ENCODE results near the gene MAPKAPK2. TPM values are rescaled to one million over a fixed set of nuclear protein-coding genes. Genes with fewer than 3 reads are reported as not detected.

MAPKAPK2 gene
- total RNA-seq, 6 donors from 2014 or later: 64.8 to 135 (median 84.3) TPM

DNA sequence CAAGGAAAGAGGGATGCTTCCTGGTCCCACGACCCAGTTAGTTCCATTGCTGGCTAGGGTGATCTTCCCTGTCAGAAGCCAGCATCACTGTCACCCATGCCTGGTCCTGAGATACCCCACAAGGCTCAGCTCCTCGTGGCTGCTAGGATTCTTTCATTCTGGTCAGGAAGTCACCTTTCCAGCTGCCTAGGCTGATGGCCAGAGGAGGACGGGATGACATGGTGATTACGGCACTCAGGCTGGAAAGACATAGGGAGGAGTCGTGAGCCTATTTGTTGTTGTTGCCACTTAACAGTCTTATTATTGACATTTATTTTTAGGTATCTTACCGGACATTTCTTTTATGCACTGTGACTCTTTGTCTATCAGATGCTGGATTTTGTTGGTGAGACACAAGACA lies 20.0 kb upstream of the MAPKAPK2 start:
- Histone ChIP-seq H3K4me3 (no peak overlapping the region), H3K27me3 (no peaks in the 10 kb centered on the region), H3K4me1 (peaks cover 10 to 21% (median 16%) of the 10 kb centered on the region in 4 donors), H3K36me3 (no peaks in the 10 kb centered on the region), H3K27ac (no peak overlapping the region), H3K9me3 (no peaks in the 10 kb centered on the region)
- TF ChIP-seq POLR2A (IDR thresholded peaks at IDR 0.05) (no peak), EP300 (IDR thresholded peaks at IDR 0.05) (no peak), POLR2AphosphoS5 (IDR thresholded peaks at IDR 0.05) (no peak)
- TF ChIP-seq, protein P1, sequence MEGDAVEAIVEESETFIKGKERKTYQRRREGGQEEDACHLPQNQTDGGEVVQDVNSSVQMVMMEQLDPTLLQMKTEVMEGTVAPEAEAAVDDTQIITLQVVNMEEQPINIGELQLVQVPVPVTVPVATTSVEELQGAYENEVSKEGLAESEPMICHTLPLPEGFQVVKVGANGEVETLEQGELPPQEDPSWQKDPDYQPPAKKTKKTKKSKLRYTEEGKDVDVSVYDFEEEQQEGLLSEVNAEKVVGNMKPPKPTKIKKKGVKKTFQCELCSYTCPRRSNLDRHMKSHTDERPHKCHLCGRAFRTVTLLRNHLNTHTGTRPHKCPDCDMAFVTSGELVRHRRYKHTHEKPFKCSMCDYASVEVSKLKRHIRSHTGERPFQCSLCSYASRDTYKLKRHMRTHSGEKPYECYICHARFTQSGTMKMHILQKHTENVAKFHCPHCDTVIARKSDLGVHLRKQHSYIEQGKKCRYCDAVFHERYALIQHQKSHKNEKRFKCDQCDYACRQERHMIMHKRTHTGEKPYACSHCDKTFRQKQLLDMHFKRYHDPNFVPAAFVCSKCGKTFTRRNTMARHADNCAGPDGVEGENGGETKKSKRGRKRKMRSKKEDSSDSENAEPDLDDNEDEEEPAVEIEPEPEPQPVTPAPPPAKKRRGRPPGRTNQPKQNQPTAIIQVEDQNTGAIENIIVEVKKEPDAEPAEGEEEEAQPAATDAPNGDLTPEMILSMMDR (IDR thresholded peaks at IDR 0.05): no peak
- DNase-seq: no peak
- WGBS, 2 donors: 63 to 64% methylated on average over 6 of the region's 6 CpGs
- ATAC-seq (ENCODE audit: low FRiP score in 2 of 2): no peak

GRCh38 chr1:206666031-206666561 lies 18.6 kb upstream of the MAPKAPK2 start:
- H3K27me3 ChIP-seq: no peaks in the 10 kb centered on the region
- no peak for ATAC-seq (ENCODE audit: low FRiP score in 2 of 2)
- no peak for DNase-seq
- no peak overlapping the region for H3K27ac ChIP-seq
- WGBS, 2 donors: 90 to 94% methylated on average over 3 of the region's 3 CpGs
- TF ChIP-seq, protein P1 (IDR thresholded peaks at IDR 0.05): no peak
- TF ChIP-seq POLR2A (IDR thresholded peaks at IDR 0.05) (no peak), EP300 (IDR thresholded peaks at IDR 0.05) (no peak), POLR2AphosphoS5 (IDR thresholded peaks at IDR 0.05) (no peak)
- peaks cover 10 to 21% (median 16%) of the 10 kb centered on the region in 4 donors for H3K4me1 ChIP-seq
- H3K9me3 ChIP-seq: no peaks in the 10 kb centered on the region
- no peaks in the 10 kb centered on the region for H3K36me3 ChIP-seq
- no peak overlapping the region for H3K4me3 ChIP-seq

DNA sequence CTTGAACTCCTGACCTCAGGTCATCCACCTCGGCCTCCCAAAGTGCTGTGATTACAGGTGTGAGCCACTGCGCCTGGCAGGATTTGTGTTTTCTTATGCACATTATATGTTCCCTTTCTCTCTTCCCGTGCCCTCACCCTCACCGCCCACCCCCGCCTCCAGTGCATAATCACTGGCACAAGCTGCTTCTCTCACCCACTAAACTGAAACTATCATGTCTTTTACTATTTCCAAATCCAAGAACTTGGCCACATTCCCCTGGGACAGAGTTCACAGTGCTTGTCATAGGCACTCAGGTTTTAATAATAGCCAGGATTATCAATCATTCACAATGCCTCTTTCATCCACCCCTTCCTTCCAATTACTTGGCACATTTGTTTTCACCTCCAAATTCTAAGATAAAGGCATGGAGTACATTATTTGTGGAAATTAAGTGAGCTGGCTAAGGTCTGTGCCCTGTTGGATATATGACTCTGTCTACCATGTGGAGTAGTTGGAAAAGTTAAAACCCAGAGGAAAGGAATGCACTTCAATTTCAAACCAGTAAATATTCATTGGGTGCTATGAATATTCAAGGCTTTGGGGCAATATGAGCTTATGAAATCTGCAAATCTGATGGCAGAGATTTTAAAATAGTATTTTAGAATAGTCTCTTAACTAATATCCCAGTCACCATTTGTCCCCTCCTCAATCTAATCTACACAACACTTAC lies 17.6 kb upstream of the MAPKAPK2 start:
- Histone ChIP-seq H3K9me3 (no peaks in the 10 kb centered on the region), H3K4me1 (peaks cover 14 to 27% (median 21%) of the 10 kb centered on the region in 4 donors), H3K4me3 (no peak overlapping the region), H3K27ac (no peak overlapping the region), H3K27me3 (no peaks in the 10 kb centered on the region), H3K36me3 (no peaks in the 10 kb centered on the region)
- DNase-seq: no peak
- TF ChIP-seq, protein P1 (IDR thresholded peaks at IDR 0.05): no peak
- no peak for TF ChIP-seq EP300 (IDR thresholded peaks at IDR 0.05)
- no peak for TF ChIP-seq POLR2A (IDR thresholded peaks at IDR 0.05)
- no peak for TF ChIP-seq POLR2AphosphoS5 (IDR thresholded peaks at IDR 0.05)
- ATAC-seq (ENCODE audit: low FRiP score in 2 of 2): no peak
- 77 to 79% methylated on average over 4 to 5 of the region's 5 CpGs for WGBS, 2 donors

- TF ChIP-seq, protein P1 (IDR thresholded peaks at IDR 0.05): no peak
- TF ChIP-seq POLR2A (IDR thresholded peaks at IDR 0.05) (no peak), POLR2AphosphoS5 (IDR thresholded peaks at IDR 0.05) (no peak), EP300 (IDR thresholded peaks at IDR 0.05) (no peak)
- Histone ChIP-seq H3K36me3 (no peaks in the 10 kb centered on the region), H3K4me1 (peaks cover 25 to 31% (median 26%) of the 10 kb centered on the region in 4 donors), H3K9me3 (no peaks in the 10 kb centered on the region), H3K4me3 (no peak overlapping the region), H3K27me3 (no peaks in the 10 kb centered on the region), H3K27ac (no peak overlapping the region)
- 31 to 34% methylated on average over 2 of the region's 2 CpGs for WGBS, 2 donors
- ATAC-seq (ENCODE audit: low FRiP score in 2 of 2): no peak
- no peak for DNase-seq
These were observed 16.4 kb upstream of the MAPKAPK2 start for GRCh38 chr1:206668351-206668750.

Measured in upper lobe of left lung (tissue), 6 donors.